Trophoblast cell (in vitro differentiated cells and primary cell): ENCODE results near the gene MEGF11.

Experiments
- DNase-seq, 2 donors: peaks; one replicate each; pipeline ENCODE4 v3.0.0-alpha.2; 2016
- H2AFZ ChIP-seq: 2 replicates; pipeline ENCODE4 v1.6.1; 2013; ENCODE audit warnings: low read length, moderate library complexity, mild to moderate bottlenecking; ENCODE audit not compliant: insufficient read depth, poor library complexity
- H2AK5ac ChIP-seq: 2 replicates; pipeline ENCODE4 v1.6.1; 2013; ENCODE audit warnings: mild to moderate bottlenecking, low read length
- H2BK120ac ChIP-seq: 2 replicates; pipeline ENCODE4 v1.6.1; 2013; ENCODE audit warnings: low read length, mild to moderate bottlenecking, moderate library complexity; ENCODE audit not compliant: insufficient read depth, poor library complexity
- H2BK12ac ChIP-seq: 2 replicates; pipeline ENCODE4 v1.6.1; 2013; ENCODE audit warnings: mild to moderate bottlenecking, low read length, moderate library complexity
- H2BK5ac ChIP-seq: 2 replicates; pipeline ENCODE4 v1.6.1; 2013; ENCODE audit warnings: low read length, low read depth, moderate library complexity, mild to moderate bottlenecking; ENCODE audit not compliant: poor library complexity
- H3K14ac ChIP-seq: 2 replicates; pipeline ENCODE4 v1.6.1; 2013; ENCODE audit warnings: mild to moderate bottlenecking, low read length
- H3K18ac ChIP-seq: 2 replicates; pipeline ENCODE4 v1.6.1; 2013; ENCODE audit warnings: mild to moderate bottlenecking, low read length
- H3K23ac ChIP-seq: 2 replicates; pipeline ENCODE4 v1.6.1; 2013; ENCODE audit warnings: low read length
- H3K27ac ChIP-seq: 2 replicates; pipeline ENCODE4 v1.5.1; 2013; ENCODE audit warnings: low read depth, mild to moderate bottlenecking, inconsistent platforms, low read length, moderate library complexity
- H3K27me3 ChIP-seq: 2 replicates; pipeline ENCODE4 v1.6.1; 2013; ENCODE audit warnings: inconsistent platforms, mild to moderate bottlenecking, low read length, moderate library complexity; ENCODE audit not compliant: insufficient read depth
- H3K36me3 ChIP-seq, 2 experiments: 1 replicate in 1 of 2; 2 replicates in 1 of 2; pipeline ENCODE4 v1.6.1; 2013; ENCODE audit warnings: low read length in 2 of 2, mild to moderate bottlenecking in 2 of 2, moderate library complexity in 1 of 2; ENCODE audit not compliant: insufficient read depth in 2 of 2, control insufficient read depth in 1 of 2
- H3K4ac ChIP-seq: 2 replicates; pipeline ENCODE4 v1.6.1; 2013; ENCODE audit warnings: low read depth, mild to moderate bottlenecking, low read length, moderate library complexity
- H3K4me1 ChIP-seq, 2 experiments: 1 replicate in 1 of 2; 2 replicates in 1 of 2; pipeline ENCODE4 v1.6.1; 2013; ENCODE audit warnings: low read length in 2 of 2, mild to moderate bottlenecking in 2 of 2, moderate library complexity in 1 of 2; ENCODE audit not compliant: insufficient read depth in 2 of 2, control insufficient read depth in 1 of 2
- H3K4me2 ChIP-seq: 2 replicates; pipeline ENCODE4 v1.6.1; 2013; ENCODE audit warnings: inconsistent platforms, mild to moderate bottlenecking, low read length, moderate library complexity
- H3K4me3 ChIP-seq: 2 replicates; pipeline ENCODE4 v1.5.1; 2013; ENCODE audit warnings: mild to moderate bottlenecking, low read depth, low read length, inconsistent platforms
- H3K79me1 ChIP-seq: one replicate; pipeline ENCODE4 v1.6.1; 2013; ENCODE audit warnings: low read length
- H3K79me2 ChIP-seq: 2 replicates; pipeline ENCODE4 v1.6.1; 2013; ENCODE audit warnings: low read length, mild to moderate bottlenecking; ENCODE audit not compliant: control insufficient read depth, insufficient read depth, poor library complexity
- H3K9ac ChIP-seq: 2 replicates; pipeline ENCODE4 v1.6.1; 2013; ENCODE audit warnings: mild to moderate bottlenecking, low read length
- H3K9me3 ChIP-seq: 2 replicates; pipeline ENCODE4 v1.6.1; 2013; ENCODE audit warnings: low read depth, mild to moderate bottlenecking, control low read depth, inconsistent platforms, low read length; ENCODE audit not compliant: insufficient read depth
- H4K12ac ChIP-seq: 2 replicates; pipeline ENCODE4 v1.6.1; 2013; ENCODE audit warnings: low read depth, mild to moderate bottlenecking, low read length, moderate library complexity
- H4K8ac ChIP-seq: 2 replicates; pipeline ENCODE4 v1.6.1; 2013; ENCODE audit warnings: low read depth, mild to moderate bottlenecking, low read length, moderate library complexity
- H4K91ac ChIP-seq: one replicate; pipeline ENCODE4 v1.6.1; 2013; ENCODE audit warnings: low read depth, mild to moderate bottlenecking, low read length, moderate library complexity
- WGBS: extraction: QIAGEN DNeasy Blood & Tissue Kit; methylation state at CpG from one replicate; pipeline ENCODE4 v1.1.7; 2013; ENCODE audit warnings: missing lambda C conversion rate; ENCODE audit not compliant: insufficient read length, insufficient coverage; ENCODE audit errors: extremely low coverage; 5-methylcytosine and 5-hydroxymethylcytosine counted together

Gene MEGF11

DNA sequence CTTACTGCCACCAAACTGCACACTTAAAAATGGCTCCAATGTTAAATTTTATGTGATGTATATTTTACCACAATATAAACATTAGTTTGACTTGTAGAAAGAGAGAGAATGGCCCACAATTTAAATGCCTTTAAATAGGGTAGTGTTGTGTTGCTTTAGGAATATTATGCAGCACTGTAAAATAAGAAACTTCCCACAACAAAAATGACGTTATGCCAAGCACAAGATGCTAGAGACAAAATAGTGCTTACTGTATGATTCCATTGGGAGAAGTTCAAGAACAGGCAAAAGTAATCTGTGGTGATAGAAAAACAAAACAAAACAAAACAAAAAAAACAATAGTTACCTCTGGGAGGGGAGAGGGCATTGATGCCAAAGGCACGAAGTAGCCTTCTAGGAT lies 91.3 kb downstream of the MEGF11 start:
- Histone ChIP-seq H3K27me3 (no peaks in the 10 kb centered on the region), H3K79me1 (no peaks in the 10 kb centered on the region), H3K4me1 (no peaks in the 10 kb centered on the region), H3K9ac (no peak overlapping the region), H4K91ac (no peak overlapping the region), H3K18ac (no peak overlapping the region), H3K23ac (no peak overlapping the region), H2AFZ (no peak overlapping the region), H2BK12ac (no peak overlapping the region), H3K4me3 (no peak overlapping the region), H4K12ac (no peak overlapping the region), H2BK120ac (no peak overlapping the region), H3K4me2 (no peak overlapping the region), H3K4ac (no peak overlapping the region), H3K79me2 (no peaks in the 10 kb centered on the region), H4K8ac (no peak overlapping the region), H2AK5ac (no peak overlapping the region), H3K36me3 (no peaks in the 10 kb centered on the region), H3K27ac (no peak overlapping the region), H3K9me3 (peaks cover 2% of the 10 kb centered on the region), H2BK5ac (no peak overlapping the region), H3K14ac (no peak overlapping the region)
- no CpG with 5 or more reads among the region's 2 CpGs for WGBS
- DNase-seq: no peak

DNA sequence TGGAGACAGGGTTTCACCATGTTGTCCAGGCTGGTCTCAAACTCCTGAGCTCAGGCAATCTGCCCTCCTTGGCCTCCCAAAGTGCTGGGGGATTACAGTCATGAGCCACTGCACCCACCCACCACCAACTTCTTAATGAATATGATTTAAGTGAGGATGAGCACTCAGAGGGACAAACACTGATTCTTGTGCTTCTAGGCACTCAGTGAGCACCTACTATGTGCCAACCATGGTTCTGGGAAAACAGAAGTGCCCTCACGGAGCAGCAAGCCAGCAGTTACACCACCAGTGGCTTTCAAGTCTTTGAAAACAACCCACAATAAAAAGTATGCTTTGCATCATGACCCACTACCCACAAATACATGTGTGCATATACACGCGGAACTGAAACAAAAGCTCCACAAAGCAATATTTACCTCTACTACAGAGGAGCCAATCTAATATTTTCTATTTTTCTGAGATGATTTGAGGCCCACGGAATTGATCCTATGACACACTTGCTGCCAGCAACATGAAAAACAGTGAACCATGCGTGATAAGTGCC lies 91.9 kb downstream of the MEGF11 start:
- Histone ChIP-seq H3K4me1 (no peaks in the 10 kb centered on the region), H3K14ac (no peak overlapping the region), H3K4me2 (no peak overlapping the region), H3K79me2 (no peaks in the 10 kb centered on the region), H3K23ac (no peak overlapping the region), H3K27me3 (no peaks in the 10 kb centered on the region), H3K18ac (no peak overlapping the region), H3K36me3 (no peaks in the 10 kb centered on the region), H4K12ac (no peak overlapping the region), H3K9ac (no peak overlapping the region), H2BK120ac (no peak overlapping the region), H2BK5ac (no peak overlapping the region), H3K27ac (no peak overlapping the region), H3K4me3 (no peak overlapping the region), H4K91ac (no peak overlapping the region), H2AFZ (no peak overlapping the region), H2AK5ac (no peak overlapping the region), H3K79me1 (no peaks in the 10 kb centered on the region), H2BK12ac (no peak overlapping the region), H3K4ac (no peak overlapping the region), H3K9me3 (peaks cover 2% of the 10 kb centered on the region), H4K8ac (no peak overlapping the region)
- DNase-seq: no peak
- no CpG with 5 or more reads among the region's 5 CpGs for WGBS

DNA sequence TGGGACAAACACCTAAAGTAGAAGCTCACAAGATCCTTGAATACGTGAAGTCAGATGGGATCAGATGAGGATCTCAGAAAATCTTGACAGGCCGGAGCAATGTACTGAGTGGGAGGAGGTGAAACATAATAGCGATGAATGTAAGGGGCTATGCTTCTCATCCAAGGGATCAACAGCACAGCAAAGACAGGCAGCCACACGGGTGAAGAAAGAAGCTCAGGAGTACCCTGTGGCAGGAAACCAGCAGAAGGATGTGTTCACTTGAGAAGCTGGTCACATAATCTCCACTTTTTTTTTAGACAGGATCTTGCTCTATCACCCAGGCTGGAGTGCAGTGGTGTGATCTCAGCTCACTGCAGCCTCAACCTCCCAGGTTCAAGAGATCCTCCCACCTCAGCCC lies 92.4 kb downstream of the MEGF11 start:
- H3K79me1 ChIP-seq: no peaks in the 10 kb centered on the region
- H4K91ac ChIP-seq: no peak overlapping the region
- H2BK5ac ChIP-seq: no peak overlapping the region
- DNase-seq: no peak
- no peak overlapping the region for H3K9ac ChIP-seq
- no peaks in the 10 kb centered on the region for H3K4me1 ChIP-seq
- H3K4me3 ChIP-seq: no peak overlapping the region
- H3K27me3 ChIP-seq: no peaks in the 10 kb centered on the region
- no peaks in the 10 kb centered on the region for H3K79me2 ChIP-seq
- H3K27ac ChIP-seq: no peak overlapping the region
- H3K18ac ChIP-seq: no peak overlapping the region
- H2BK120ac ChIP-seq: no peak overlapping the region
- no peak overlapping the region for H2AFZ ChIP-seq
- H4K12ac ChIP-seq: no peak overlapping the region
- H3K4me2 ChIP-seq: no peak overlapping the region
- H3K23ac ChIP-seq: no peak overlapping the region
- H3K4ac ChIP-seq: no peak overlapping the region
- WGBS: no CpG with 5 or more reads among the region's 4 CpGs
- no peak overlapping the region for H2AK5ac ChIP-seq
- no peak overlapping the region for H2BK12ac ChIP-seq
- H3K14ac ChIP-seq: no peak overlapping the region
- H3K9me3 ChIP-seq: peaks cover 2% of the 10 kb centered on the region
- no peak overlapping the region for H4K8ac ChIP-seq
- H3K36me3 ChIP-seq: no peaks in the 10 kb centered on the region

DNA sequence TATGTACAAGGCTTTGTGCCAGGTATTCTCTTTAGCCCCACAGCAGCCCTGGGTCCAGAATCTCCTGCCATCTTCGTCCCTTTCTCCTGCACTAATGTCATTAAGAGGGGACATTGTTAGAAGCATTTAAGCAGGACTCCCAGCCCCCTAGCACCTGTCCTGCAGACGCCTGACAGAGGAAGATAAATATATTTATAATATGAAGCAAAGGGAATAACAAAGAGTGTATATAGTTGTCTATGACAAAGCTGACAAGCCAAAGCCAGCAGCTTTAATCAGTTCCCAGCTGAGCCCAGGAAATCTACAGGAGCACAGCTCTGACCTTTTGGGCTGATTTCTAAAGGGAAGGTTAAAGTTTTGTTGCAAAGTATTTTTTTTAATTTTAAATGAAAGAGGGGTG lies 96.0 kb downstream of the MEGF11 start:
- H2AK5ac ChIP-seq: no peak overlapping the region
- no peak for DNase-seq
- no CpG with 5 or more reads among the region's 2 CpGs for WGBS
- H4K8ac ChIP-seq: no peak overlapping the region
- no peaks in the 10 kb centered on the region for H3K27me3 ChIP-seq
- H3K18ac ChIP-seq: no peak overlapping the region
- H2BK12ac ChIP-seq: no peak overlapping the region
- H3K9ac ChIP-seq: no peak overlapping the region
- H3K79me2 ChIP-seq: no peaks in the 10 kb centered on the region
- no peaks in the 10 kb centered on the region for H3K4me1 ChIP-seq
- H2BK120ac ChIP-seq: no peak overlapping the region
- no peak overlapping the region for H3K4ac ChIP-seq
- no peaks in the 10 kb centered on the region for H3K79me1 ChIP-seq
- H3K36me3 ChIP-seq: no peaks in the 10 kb centered on the region
- H3K4me2 ChIP-seq: no peak overlapping the region
- no peaks in the 10 kb centered on the region for H3K9me3 ChIP-seq
- no peak overlapping the region for H2AFZ ChIP-seq
- H4K91ac ChIP-seq: no peak overlapping the region
- no peak overlapping the region for H3K4me3 ChIP-seq
- no peak overlapping the region for H3K23ac ChIP-seq
- no peak overlapping the region for H3K14ac ChIP-seq
- H3K27ac ChIP-seq: no peak overlapping the region
- H2BK5ac ChIP-seq: no peak overlapping the region
- no peak overlapping the region for H4K12ac ChIP-seq
